Stimulated activated naive CD8-positive, alpha-beta T cell treated with anti-CD3 and anti-CD28 coated beads, Interleukin-15, amount 100 ng/mL, for 72 hours (primary cell): Measurements from ENCODE around the gene DHCR7.

Source experiments
- ATAC-seq: fragments of 150-1000 bp; cut with Tn5 transposase; 2 replicates; pipeline ENCODE4 v1.10.0; 2021; ENCODE audit warnings: mild to moderate bottlenecking, moderate library complexity
- DNase-seq, 2 donors: peaks; one replicate each; pipeline ENCODE4 v3.0.0; 2021 to 2022
- H3K27ac Mint-ChIP-seq, 2 donors: one replicate each; pipeline ENCODE4 v1.8.0; 2022; ENCODE audit warnings: mild to moderate bottlenecking in 2 of 2, mixed read lengths in 2 of 2, moderate library complexity in 2 of 2
- H3K27me3 Mint-ChIP-seq: one replicate; pipeline ENCODE4 v1.8.0; 2022; ENCODE audit warnings: mixed read lengths
- H3K4me1 Mint-ChIP-seq: one replicate; pipeline ENCODE4 v1.8.0; 2022; ENCODE audit warnings: mild to moderate bottlenecking, mixed read lengths
- H3K4me3 Mint-ChIP-seq, 2 donors: one replicate each; pipeline ENCODE4 v1.8.0; 2022; ENCODE audit warnings: mild to moderate bottlenecking in 2 of 2, mixed read lengths in 2 of 2, moderate library complexity in 1 of 2
- H3K9me3 Mint-ChIP-seq, 2 donors: one replicate each; pipeline ENCODE4 v1.8.0; 2022; ENCODE audit warnings: mixed read lengths in 2 of 2

DHCR7 gene

DNA sequence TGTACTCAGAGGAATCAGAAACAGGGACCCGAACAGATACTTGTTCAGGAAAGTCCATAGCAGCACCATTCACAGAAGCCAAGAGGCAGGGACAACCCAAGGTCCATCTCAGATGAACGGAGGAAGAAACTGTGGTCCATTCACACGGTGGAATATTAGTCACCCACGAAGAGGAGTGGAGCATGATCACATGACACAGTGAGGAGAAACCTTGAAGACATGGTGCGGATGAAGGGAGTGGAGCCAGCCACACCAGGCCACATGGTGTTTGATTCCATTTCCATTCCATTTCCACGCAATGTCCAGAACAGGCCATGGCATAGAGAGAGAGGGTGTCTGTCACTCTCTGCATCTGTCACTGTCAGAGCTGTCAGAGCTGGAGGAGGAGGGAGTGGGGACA lies 35.5 kb upstream of the DHCR7 start:
- no peaks in the 10 kb centered on the region for H3K27me3 Mint-ChIP-seq
- ATAC-seq (no peak), DNase-seq (no peak)
- no peak overlapping the region for H3K27ac Mint-ChIP-seq
- H3K4me1 Mint-ChIP-seq: peaks cover 9% of the 10 kb centered on the region
- H3K4me3 Mint-ChIP-seq: no peak overlapping the region
- no peaks in the 10 kb centered on the region for H3K9me3 Mint-ChIP-seq

DNA sequence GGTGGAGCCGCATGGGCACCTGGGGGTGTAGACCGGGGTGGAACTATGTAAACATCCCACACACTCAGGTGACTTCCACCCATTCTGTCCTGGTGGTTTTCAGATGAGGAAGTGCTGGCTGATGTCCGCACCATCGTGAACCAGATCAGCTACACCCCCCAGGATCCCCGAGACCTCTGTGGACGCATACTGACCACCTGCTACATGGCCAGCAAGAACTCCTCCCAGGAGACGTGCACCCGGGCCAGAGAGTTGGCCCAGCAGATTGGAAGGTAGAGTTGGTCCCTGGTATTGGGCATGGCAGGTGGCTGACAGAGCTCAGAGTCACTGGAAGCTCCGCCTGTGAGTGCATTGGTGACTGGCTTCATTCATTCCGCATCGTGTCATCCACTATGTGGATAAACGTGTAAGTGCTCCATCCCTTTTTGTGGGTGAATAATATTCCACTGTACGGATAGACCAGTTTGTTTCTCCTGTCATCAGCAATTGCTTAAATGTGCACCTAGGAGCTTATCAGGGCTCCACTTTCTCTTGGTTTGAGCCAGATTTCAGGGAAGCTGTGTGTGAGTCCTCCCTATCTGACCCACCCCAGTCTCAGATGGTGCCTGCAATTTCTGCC lies 34.7 kb upstream of the DHCR7 start:
- Mint-ChIP-seq H3K27me3 (no peaks in the 10 kb centered on the region), H3K9me3 (no peaks in the 10 kb centered on the region), H3K4me1 (peaks cover under 1% of the 10 kb centered on the region), H3K4me3 (no peak overlapping the region), H3K27ac (no peak overlapping the region)
- ATAC-seq (no peak), DNase-seq (no peak)

DNA sequence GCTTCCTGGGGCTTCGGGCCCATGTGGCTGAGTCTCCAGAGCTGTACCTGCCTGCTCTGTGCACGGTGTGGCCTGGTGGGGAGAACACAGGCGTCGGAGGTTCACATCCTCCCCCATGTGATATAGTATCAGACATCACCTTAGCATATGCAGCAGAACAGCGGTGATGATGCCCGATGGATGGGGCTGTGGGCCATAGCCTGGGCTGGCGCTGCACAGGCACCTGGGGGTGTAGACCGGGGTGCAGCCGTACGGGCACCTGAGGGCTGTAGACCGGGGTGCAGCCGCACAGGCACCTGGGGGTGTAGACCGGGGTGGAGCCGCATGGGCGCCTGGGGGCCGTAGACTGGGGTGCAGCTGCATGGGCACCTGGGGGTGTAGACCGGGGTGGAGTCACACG lies 34.0 kb upstream of the DHCR7 start:
- Mint-ChIP-seq H3K9me3 (no peaks in the 10 kb centered on the region), H3K27ac (no peak overlapping the region), H3K4me1 (no peaks in the 10 kb centered on the region), H3K4me3 (no peak overlapping the region), H3K27me3 (no peaks in the 10 kb centered on the region)
- peak; percentile 39 for ATAC-seq
- DNase-seq: no peak

DNA sequence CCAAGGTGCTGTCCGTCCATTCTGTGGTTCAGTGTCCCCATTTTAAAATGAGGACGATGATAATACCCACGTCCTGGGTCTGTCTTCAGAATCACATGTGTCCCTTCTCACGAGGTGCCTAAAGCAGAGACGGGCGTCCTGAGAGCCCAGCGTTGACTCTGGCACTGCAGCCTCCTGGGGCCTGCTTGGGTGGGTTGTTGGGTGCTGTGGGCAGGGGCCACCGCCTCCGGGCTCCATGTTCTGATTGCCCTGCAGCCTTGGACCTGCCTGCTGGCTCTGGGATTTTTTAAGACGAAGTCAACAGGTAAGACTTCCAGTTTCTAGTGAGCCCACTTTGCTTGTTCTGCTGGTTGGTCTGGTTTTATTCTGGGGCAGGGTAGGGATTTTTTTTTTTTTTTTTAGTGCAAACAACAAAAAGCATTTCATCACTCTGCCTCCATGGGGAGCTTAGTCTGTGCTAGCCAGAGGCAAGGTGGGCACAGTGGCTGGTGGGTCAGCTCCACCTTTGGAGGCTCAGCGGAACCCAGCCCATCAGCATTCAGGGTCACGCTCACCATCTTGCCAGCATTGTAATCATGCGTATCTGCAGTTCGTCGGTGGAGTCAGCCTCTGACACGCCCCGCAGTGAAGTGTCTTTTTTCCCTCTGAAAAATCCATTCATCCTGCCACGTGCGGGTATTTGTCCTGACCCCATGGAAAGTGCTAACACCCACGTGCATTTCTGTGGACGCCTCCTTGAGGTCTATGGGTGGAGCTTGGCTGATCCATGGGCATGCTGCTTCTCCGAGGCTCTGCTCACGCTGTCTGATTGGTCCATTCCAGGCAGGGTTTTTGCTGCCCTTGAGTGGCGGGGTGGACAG lies 33.1 kb upstream of the DHCR7 start:
- Mint-ChIP-seq H3K4me1 (no peaks in the 10 kb centered on the region), H3K27ac (peak overlapping the region in 1 of 2 donors; percentile 37), H3K4me3 (no peak overlapping the region), H3K27me3 (no peaks in the 10 kb centered on the region), H3K9me3 (no peaks in the 10 kb centered on the region)
- ATAC-seq: no peak
- DNase-seq: no peak

DNA sequence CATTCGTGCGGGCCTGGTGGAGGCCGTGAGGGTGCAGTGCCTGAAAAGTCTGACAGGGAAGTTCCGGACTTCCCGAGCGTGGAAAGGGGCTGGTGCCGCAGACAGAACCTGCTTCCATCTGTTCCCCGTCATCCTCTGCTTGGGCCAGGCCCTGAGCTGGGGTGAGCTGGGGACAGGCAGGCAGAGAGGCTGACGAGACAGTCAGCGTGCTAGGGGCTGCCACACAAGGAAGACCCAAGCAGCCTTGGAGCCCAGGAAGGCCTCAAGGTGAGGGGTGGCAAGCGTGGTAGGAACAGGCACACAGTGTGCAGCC lies 30.3 kb upstream of the DHCR7 start:
- DNase-seq (no peak), ATAC-seq (no peak)
- no peak overlapping the region for H3K4me3 Mint-ChIP-seq
- H3K4me1 Mint-ChIP-seq: no peaks in the 10 kb centered on the region
- no peaks in the 10 kb centered on the region for H3K9me3 Mint-ChIP-seq
- no peak overlapping the region for H3K27ac Mint-ChIP-seq
- no peaks in the 10 kb centered on the region for H3K27me3 Mint-ChIP-seq

DNA sequence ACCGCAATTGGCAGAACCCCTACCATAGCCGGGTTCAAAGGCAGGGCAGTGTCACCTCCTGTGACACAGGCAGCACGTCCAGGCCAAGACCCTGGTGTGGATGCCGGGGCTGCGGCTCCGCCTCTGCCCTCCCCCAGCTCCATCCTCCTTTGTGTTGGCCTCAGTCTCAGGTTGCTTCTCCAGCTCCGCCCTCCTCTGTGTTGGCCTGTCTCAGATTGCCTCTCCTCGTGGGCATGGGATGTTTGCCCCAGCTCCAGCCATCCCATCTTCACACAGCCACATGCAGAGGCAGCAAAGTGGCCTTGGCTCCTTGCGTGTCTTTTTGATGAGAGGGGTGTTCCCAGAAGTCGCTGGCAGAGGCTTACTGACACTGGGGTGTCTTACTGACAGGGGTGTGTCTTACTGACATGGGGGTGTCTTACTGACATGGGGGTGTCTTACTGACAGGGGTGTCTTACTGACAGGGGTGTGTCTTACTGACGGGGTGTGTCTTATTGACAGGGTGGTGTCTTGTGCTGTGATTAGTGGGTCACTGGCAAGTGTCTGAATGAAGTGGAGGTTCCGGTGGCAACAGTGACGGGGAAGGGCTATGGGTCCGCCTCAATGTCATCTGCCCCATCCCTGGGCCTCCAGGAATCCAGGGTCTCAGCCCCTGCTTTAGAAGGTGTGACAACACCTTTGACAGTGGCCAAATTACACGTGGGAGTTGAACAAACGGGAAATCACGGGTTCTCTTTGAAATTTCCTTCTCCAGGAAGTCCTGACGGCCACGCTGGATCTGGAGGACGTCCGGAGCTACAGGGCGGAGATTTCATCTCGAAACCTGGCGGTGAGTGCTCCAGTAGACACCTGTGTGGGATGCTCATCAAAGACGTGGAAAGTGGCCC lies 29.7 kb upstream of the DHCR7 start:
- DNase-seq (no peak), ATAC-seq (no peak)
- Mint-ChIP-seq H3K27ac (peak overlapping the region; percentile 19 to 63), H3K9me3 (no peaks in the 10 kb centered on the region), H3K4me3 (no peak overlapping the region), H3K27me3 (no peaks in the 10 kb centered on the region), H3K4me1 (no peaks in the 10 kb centered on the region)

DNA sequence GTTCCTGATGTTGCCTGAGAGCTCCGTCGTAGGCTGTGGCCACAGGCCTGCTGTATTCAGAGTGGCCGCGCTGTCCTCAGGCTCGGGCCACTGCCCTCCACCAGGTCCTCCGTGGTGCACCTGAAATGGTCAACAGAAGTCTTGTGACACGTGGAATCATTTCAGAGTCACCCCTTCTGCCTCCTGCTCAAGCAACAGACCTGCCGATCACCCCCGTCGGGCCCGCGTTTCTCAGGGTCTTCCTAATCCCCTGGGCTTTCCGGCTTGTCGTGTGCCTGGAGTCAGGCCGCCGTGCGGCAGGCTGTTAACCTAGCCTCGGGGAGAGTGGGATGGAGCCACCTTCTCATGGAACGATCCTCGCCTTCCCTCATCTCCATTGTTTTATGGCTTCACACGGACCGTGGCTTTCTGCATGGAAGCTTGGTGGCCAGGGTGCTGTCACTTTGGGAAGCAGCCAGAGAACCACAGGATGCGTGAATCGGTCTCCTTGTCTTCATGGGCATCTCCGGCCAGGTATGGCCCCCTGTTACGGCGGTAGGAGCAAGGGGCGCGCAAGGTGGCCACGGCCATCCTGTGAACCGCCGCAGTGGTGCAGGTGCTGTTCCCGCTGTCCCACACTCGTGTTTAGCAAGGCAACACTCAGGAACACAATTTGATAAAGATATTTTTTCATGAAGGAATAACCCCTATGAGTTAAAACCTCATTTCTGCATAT lies 28.9 kb upstream of the DHCR7 start:
- ATAC-seq: no peak
- H3K27me3 Mint-ChIP-seq: no peaks in the 10 kb centered on the region
- no peaks in the 10 kb centered on the region for H3K4me1 Mint-ChIP-seq
- no peak overlapping the region for H3K4me3 Mint-ChIP-seq
- H3K27ac Mint-ChIP-seq: no peak overlapping the region
- no peak for DNase-seq
- no peaks in the 10 kb centered on the region for H3K9me3 Mint-ChIP-seq

DNA sequence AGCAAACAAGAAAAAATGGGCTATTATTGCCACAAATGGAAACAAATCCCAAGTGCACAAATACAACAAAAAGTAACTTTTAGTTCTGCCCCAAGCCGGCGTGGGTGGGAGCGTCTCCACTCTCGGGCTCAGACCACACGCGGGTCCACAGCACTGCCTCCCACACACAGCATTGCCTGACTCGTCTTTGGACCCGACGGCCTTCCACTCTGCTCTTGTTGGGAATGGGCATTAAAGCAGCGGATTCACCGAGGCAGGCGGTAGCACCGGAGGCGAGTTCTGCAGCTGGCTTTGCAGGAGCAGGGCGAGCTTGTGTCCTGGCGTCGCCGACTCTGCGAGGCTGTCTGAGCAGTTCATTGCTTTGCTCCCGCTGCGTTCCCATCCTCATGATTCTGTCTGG lies 27.8 kb upstream of the DHCR7 start:
- no peaks in the 10 kb centered on the region for H3K27me3 Mint-ChIP-seq
- no peaks in the 10 kb centered on the region for H3K4me1 Mint-ChIP-seq
- H3K27ac Mint-ChIP-seq: no peak overlapping the region
- H3K9me3 Mint-ChIP-seq: no peaks in the 10 kb centered on the region
- ATAC-seq (no peak), DNase-seq (no peak)
- H3K4me3 Mint-ChIP-seq: no peak overlapping the region

DNA sequence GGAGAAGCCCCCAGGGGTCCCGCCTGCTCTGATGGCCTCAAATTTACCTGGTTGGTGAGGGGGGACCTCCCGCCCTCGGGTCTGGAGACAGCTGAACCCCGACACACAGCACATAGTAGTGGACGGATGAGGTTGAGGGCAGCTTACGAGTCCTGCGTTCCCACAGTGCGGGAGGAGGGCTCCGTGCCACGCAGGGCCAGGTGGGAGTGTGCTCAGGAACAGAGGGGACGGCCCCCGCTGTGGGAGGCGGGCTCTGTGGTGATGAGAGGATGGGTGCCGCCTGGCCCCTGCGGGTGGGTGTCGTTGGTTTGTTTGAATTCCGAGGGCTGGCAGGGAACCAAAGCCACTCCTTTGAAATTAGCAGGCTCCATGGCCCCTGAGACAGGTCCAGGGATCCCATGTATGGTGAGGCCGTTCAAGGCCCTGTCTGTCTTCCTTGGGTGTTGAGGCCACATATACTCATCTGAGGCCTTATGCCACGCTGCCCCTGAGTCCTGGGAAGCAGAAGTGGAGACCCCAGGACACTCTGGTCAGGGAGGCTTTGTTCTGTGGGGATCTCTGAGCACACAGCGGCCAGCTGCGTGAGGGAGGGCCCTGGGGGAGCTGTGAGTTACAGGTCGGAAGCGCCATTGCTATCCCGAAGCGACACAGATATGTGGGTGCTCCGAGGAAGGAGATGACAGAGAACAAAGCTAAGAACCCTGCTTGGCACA lies 26.7 kb upstream of the DHCR7 start:
- no peaks in the 10 kb centered on the region for H3K9me3 Mint-ChIP-seq
- ATAC-seq (no peak), DNase-seq (no peak)
- H3K27me3 Mint-ChIP-seq: no peaks in the 10 kb centered on the region
- H3K27ac Mint-ChIP-seq: no peak overlapping the region
- no peaks in the 10 kb centered on the region for H3K4me1 Mint-ChIP-seq
- no peak overlapping the region for H3K4me3 Mint-ChIP-seq

DNA sequence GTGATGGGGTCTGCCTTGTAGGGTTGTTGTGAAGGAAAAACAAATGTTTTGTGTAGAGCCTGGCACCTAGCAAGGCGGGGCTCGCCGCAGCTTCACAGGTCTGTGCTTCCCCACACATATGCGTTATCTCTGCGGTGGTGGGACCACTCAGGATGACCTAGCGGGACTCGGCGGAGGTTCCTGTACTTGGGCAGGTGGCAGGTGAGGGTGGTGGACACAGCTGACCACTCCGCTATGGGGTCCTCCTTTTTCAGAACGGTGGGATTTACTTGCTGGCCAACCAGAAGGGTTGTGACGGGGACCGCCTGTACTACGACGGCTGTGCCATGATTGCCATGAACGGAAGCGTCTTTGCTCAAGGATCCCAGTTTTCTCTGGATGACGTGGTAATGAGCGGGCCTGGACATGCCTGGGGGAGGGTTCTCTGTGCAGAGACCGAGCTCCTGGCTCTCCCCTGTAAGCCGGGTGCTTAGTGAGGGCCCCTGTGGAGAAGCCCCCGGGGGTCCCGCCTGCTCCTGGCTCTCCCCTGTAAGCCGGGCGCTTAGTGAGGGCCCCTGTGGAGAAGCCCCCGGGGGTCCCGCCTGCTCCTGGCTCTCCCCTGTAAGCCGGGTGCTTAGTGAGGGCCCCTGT lies 26.1 kb upstream of the DHCR7 start:
- no peaks in the 10 kb centered on the region for H3K27me3 Mint-ChIP-seq
- ATAC-seq (no peak), DNase-seq (no peak)
- H3K4me3 Mint-ChIP-seq: no peak overlapping the region
- no peaks in the 10 kb centered on the region for H3K4me1 Mint-ChIP-seq
- no peaks in the 10 kb centered on the region for H3K9me3 Mint-ChIP-seq
- peak overlapping the region in 1 of 2 donors; percentile 63 for H3K27ac Mint-ChIP-seq

DNA sequence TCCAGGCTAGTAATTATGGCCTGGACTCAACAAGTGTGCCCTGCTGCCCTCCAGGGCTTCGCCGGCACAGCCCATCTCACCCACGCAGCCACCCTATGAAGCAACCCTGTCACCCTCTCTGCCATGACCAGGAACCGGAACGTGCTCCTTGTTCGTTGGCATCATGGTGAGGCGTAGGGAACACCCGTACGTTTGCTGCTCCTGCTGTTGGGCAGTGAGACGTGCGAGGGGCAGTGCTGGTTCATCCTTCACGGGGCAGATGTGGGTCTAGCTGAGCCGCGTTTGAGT lies 25.5 kb upstream of the DHCR7 start:
- H3K27ac Mint-ChIP-seq: no peak overlapping the region
- DNase-seq: no peak
- no peaks in the 10 kb centered on the region for H3K27me3 Mint-ChIP-seq
- no peak overlapping the region for H3K4me3 Mint-ChIP-seq
- H3K4me1 Mint-ChIP-seq: no peaks in the 10 kb centered on the region
- no peak for ATAC-seq
- no peaks in the 10 kb centered on the region for H3K9me3 Mint-ChIP-seq

DNA sequence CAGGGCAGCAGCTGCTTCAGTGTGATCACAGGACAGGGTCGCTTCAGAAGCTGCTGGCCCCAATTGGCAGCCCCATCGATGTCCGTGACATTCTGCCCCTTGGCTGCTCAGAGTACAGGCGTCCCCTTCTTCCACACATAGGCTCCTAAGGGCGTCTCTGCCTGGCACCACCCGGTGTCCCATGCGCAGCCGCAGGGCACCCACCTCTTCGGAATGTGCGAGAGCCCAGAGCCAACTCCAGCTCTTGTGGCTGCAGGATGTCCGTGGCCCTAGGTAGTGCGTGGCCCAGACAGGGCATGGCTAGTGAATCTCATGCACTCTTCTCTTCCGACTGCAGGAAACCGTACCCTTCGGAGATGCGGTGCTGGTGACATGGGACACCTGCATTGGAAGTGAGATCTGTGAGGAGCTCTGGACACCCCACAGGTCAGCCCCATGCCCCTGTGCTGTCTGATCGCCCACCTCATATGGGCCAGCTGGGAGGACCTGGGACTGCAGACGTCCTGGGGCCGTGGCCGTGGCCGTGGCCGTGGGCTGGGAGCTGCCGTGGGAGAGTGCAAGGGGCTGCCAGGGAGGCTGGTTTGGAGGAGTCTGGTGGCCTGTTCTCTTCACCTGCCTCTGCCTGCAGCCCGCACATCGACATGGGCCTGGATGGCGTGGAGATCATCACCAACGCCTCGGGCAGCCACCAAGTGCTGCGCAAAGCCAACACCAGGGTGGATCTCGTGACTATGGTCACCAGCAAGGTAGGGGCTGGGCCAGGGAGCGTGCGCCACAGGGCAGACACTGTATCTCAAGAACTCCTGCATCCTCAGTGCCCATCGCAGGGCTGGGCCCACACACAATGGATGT lies 25.0 kb upstream of the DHCR7 start:
- no peaks in the 10 kb centered on the region for H3K27me3 Mint-ChIP-seq
- no peak for ATAC-seq
- H3K4me1 Mint-ChIP-seq: no peaks in the 10 kb centered on the region
- no peak for DNase-seq
- no peak overlapping the region for H3K4me3 Mint-ChIP-seq
- no peaks in the 10 kb centered on the region for H3K9me3 Mint-ChIP-seq
- no peak overlapping the region for H3K27ac Mint-ChIP-seq

DNA sequence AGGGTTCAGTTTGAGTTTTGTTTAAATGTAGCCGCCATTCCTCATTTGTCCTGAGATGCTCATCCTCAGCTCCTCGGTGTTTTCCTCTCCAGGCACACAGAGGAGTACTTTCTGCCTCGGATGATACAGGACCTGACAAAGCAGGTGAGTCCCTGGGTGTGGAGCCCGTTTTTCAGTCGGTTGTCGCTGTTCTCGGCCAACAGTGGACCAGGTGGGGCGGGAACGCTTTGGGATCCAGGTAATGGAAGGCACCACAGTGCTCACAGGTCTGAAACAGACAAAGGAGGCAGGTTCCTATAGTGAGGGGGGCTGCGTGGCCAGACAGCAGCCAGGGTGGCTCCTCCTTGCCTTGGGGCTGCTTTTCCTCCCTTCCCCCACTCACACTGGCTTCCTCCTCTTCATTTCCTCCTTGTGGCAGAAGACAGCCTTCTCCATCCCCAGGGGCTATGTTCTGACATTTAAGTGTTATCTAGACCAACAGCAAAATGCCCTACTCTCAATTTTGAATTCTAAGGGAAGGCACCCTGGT lies 24.2 kb upstream of the DHCR7 start:
- DNase-seq (no peak), ATAC-seq (no peak)
- no peaks in the 10 kb centered on the region for H3K9me3 Mint-ChIP-seq
- H3K27me3 Mint-ChIP-seq: no peaks in the 10 kb centered on the region
- no peak overlapping the region for H3K4me3 Mint-ChIP-seq
- no peak overlapping the region for H3K27ac Mint-ChIP-seq
- H3K4me1 Mint-ChIP-seq: no peaks in the 10 kb centered on the region

DNA sequence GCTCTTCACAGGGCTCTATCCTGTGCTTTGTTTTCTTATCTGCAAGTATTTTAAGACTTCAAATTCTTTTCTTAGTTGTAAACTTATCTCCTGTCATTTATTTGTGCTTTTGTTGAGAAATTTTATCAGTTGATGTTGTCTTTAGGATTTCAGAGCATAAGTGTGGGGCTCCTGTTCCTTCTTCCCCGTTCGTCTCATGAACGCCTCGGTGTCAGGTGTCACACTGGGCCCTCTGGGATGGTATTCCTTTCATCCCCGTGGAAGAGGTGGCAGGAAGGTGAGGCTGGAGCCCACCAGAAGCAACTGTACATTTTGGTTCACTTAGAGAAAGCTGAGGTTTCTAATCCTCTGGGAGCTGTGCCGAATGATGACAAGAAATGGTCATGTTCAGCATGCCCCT lies 22.8 kb upstream of the DHCR7 start:
- ATAC-seq (no peak), DNase-seq (no peak)

More for the DNA sequence above, 22.8 kb upstream of the DHCR7 start:
- Mint-ChIP-seq H3K9me3 (no peaks in the 10 kb centered on the region), H3K4me1 (no peaks in the 10 kb centered on the region), H3K4me3 (no peak overlapping the region), H3K27ac (no peak overlapping the region), H3K27me3 (no peaks in the 10 kb centered on the region)
